Keratinocyte (primary cell): ENCODE data around the gene KIF20A.

ENCODE experiments used
- EZH2 ChIP-seq: IDR thresholded peaks from one replicate; pipeline ENCODE4 v1.6.1; 2012; ENCODE audit warnings: inconsistent platforms, mild to moderate bottlenecking, low read length, moderate library complexity
- TF ChIP-seq, protein P1 (sequence below), 3 experiments: IDR thresholded peaks in 1 of 3; conservative IDR thresholded peaks in 1 of 3; optimal IDR thresholded peaks in 1 of 3; 2 replicates in 2 of 3; 3 replicates in 1 of 3; pipeline versions ENCODE3 to v1.5.1; 2011; ENCODE audit warnings: low read length in 3 of 3, mild to moderate bottlenecking in 3 of 3, moderate library complexity in 2 of 3, control low read depth in 1 of 3, inconsistent platforms in 1 of 3; ENCODE audit not compliant: insufficient read depth in 2 of 3; ENCODE audit errors: extremely low read depth in 1 of 3

DNA sequence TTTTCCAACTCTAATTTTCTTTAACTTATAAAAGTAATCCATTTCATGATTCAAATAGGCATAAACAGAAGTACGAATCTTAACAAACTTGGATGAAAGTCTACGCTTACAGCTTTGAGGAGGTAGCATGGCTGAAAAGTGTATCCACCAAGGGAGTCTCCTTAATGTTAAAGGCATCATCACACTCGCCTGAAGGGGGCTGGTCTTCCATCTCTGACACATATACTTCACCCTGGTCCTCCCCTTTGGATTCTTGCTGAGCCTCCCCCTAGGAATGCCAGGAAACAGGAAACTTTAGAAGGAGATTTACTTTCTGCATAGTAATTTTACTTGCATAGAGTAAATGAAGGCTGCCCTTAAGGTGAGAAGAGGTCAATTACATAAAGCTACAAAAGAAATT, 29.4 kb upstream of the KIF20A start:
- TF ChIP-seq, protein P1, sequence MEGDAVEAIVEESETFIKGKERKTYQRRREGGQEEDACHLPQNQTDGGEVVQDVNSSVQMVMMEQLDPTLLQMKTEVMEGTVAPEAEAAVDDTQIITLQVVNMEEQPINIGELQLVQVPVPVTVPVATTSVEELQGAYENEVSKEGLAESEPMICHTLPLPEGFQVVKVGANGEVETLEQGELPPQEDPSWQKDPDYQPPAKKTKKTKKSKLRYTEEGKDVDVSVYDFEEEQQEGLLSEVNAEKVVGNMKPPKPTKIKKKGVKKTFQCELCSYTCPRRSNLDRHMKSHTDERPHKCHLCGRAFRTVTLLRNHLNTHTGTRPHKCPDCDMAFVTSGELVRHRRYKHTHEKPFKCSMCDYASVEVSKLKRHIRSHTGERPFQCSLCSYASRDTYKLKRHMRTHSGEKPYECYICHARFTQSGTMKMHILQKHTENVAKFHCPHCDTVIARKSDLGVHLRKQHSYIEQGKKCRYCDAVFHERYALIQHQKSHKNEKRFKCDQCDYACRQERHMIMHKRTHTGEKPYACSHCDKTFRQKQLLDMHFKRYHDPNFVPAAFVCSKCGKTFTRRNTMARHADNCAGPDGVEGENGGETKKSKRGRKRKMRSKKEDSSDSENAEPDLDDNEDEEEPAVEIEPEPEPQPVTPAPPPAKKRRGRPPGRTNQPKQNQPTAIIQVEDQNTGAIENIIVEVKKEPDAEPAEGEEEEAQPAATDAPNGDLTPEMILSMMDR (optimal IDR thresholded peaks at IDR 0.05 in 1 of 3, IDR thresholded peaks at IDR 0.05 in 1 of 3, conservative IDR thresholded peaks at IDR 0.05 in 1 of 3; ENCODE audit: extremely low read depth in 1 of 3, insufficient read depth in 2 of 3, low read length in 3 of 3): no peak
- TF ChIP-seq EZH2: no peak
